Activated CD4-positive, alpha-beta T cell treated with anti-CD3 and anti-CD28 coated beads for 24 hours (primary cell): ENCODE measurements around the gene TGM3.

Source experiments
- DNase-seq, 2 donors: peaks; one replicate each; pipeline ENCODE4 v3.0.0-alpha.2; 2020; ENCODE audit warnings: low read depth in 2 of 2

TGM3 gene

GRCh38 chr20:2283706-2284423 lies 11.9 kb upstream of the TGM3 start:
- no peak for DNase-seq

GRCh38 chr20:2285193-2285592 lies 10.6 kb upstream of the TGM3 start:
- DNase-seq: no peak

DNA sequence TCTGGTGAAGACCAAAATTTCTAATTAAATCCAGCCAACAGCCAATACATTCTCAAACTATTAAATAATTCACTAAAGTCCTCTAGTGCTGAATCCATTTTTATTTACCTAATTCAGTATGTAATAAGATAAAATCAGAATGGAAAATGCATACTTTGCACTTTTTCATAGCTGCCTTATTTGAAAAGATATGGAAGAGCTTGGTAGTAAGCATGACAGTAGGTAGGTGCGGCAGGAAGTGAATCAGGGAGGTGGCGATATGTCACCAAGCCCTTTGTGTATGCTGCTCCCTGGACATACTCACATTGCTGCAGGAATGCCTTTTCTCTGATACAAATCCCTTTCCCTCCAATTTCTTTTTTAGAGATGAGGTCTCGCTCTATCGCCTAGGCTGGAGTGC lies 10.2 kb upstream of the TGM3 start:
- DNase-seq: no peak

DNA sequence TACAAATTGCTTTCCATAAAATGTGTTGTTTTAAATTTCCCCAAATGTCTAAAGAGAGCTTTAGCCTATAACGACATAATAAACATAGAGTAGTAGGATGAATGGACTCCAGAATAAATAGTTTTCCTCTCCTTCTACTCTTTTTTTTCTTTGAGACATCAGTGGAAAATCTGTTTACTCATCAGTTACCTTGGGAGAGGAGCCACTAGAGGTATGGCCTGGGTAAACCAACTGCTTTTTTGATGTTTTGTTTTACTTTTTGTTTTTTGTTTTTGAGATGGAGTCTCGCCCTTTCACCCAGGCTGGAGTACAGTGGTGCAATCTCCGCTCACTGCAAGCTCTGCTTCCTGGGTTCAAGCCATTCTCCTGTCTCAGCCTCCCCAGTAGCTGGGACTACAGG lies 8.3 kb upstream of the TGM3 start:
- no peak for DNase-seq

DNA sequence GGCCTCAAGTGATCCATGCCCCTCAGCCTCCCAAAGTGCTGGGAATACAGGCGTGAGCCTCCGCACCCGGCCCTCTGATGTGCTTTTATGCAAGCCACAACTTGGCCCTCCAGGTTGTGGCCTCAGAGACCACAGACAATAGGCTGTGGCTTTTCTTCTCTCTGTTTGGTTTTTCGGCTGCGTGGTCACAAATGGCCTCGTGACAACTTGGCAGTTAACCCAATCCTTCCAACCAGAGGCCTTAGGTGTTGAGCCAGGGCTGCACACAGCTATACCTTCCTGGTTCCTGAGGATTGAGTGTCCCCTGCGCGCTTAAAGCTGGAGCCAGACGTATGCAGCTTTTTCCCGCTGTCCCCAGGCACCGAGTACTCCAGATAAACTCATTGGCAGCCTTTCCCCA lies 6.3 kb upstream of the TGM3 start:
- no peak for DNase-seq

- no peak for DNase-seq
Measured at GRCh38 chr20:2290486-2290885, 5.3 kb upstream of the TGM3 start.

GRCh38 chr20:2292416-2293110 lies 3.2 kb upstream of the TGM3 start:
- DNase-seq: no peak

- no peak for DNase-seq
Measured at GRCh38 chr20:2293486-2293885, 2.3 kb upstream of the TGM3 start.

- DNase-seq: no peak
Measured at GRCh38 chr20:2293971-2294370, 1.8 kb upstream of the TGM3 start.

DNA sequence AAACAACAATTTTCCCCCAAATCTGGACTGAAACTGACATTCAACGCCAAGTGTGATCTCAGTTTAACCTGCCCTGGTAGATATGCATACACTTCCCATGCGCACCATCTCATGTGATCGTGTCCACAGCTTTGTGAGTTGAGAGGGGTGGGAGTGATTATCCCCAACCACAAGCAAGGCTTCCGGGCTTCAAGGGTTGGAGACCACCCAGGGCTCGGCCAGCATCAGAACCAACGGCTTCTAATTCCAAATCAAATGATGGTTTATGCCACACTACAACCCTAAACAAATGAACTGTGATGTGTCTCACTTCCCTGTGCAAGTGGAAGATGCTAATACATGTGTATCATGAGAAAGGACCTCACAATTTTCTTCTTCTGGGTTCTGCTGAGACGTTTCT lies 515 bp upstream of the TGM3 start:
- no peak for DNase-seq

GRCh38 chr20:2296524-2297356 lies 939 bp downstream of the TGM3 start:
- DNase-seq: no peak

GRCh38 chr20:2297357-2297728 lies 1.5 kb downstream of the TGM3 start:
- no peak for DNase-seq

GRCh38 chr20:2298116-2298515 lies 2.3 kb downstream of the TGM3 start:
- no peak for DNase-seq

- no peak for DNase-seq
Measured at GRCh38 chr20:2298701-2299100, 2.9 kb downstream of the TGM3 start.

DNA sequence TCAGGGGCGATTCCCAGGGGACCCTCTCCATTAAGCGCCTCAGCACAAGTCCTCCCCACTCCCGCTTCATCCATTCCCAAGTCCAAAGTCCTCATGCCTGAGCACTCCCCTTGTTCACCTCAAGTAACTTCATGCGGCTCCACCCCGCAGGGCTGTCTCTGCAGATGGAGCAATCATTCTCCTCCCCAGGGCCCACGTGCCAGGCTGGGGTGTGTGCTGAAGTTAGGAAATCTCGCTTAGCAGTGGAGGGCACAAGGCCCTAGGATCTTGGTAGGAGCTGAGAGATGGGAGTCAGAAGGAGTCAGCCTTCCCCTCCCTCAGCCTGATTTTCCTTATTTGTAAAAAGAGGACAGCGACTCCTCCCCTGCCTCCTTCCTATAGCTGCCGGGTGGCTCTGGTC lies 3.5 kb downstream of the TGM3 start:
- no peak for DNase-seq

- no peak for DNase-seq
Measured at GRCh38 chr20:2300002-2300401, 4.2 kb downstream of the TGM3 start.

DNA sequence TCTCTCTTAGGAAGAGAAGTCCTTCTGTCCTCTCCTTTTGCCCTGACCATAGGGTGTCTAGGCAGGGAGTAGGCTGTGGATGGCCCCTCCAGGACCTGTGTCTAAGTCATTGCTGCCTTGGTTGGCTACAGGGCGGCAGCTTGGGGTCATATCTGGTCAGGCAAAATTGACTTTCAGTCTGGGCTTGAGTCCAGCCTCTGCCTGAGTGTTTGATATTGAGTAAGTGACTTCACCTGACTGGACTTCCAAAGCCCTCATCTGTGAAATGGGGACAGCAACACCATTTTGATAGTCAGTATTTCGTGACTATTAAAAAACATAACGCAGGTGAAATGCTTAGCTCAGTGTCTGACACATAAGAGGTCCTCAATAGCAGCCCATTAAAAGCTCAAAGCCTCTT lies 4.6 kb downstream of the TGM3 start:
- no peak for DNase-seq

GRCh38 chr20:2301164-2301622 lies 5.4 kb downstream of the TGM3 start:
- DNase-seq: no peak

DNA sequence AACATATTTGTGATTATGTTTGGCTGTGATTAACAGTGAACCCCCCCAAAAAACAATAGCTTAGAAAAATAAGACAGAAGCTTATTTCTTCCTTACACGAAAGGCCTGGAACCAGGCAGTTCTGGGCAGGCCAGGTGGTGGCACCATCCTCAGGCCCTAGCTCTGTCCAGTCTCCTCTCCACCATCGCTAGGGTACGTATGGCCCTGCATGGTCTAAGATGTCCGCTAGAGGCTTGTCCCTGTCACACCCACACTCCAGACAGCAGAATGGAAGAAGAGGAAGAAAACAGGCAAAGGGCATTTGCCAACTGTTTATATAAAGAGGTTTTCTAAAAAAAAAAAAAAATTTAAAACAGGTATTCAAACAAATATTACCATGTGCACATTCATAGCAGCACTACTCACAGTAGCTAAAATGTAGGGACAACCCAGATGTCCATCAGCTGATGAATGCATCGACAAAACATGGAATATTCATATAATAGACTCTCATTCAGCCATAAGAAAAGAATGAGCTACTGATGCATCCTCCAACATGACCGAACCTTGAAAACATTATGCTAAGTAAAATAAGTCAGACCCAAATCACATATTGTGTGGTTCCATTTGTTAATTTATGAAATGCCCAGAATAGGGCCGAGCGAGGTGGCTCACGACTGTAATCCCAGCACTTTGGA lies 6.7 kb downstream of the TGM3 start:
- no peak for DNase-seq

GRCh38 chr20:2303673-2304072 lies 7.9 kb downstream of the TGM3 start:
- no peak for DNase-seq

DNA sequence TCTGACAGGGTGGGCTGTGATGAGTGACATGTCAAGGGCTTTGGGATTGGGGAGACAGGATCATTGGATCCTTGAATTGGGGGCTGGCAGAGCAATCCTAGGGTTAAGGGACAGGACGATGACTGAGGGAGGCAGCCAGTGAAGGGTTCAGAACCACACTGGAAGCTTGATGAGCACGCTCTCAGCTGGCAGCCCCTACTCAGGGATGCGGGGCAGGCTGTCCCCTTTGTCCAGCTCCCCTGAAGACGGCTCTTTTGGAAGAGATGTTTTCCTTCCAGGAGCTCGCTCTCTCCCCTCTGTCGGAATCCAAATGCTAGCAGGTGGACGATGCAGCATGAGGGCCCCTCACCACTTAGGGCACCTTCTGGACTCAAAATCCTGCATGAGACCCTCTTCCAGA lies 8.4 kb downstream of the TGM3 start:
- no peak for DNase-seq

- no peak for DNase-seq
Measured at GRCh38 chr20:2305029-2305428, 9.2 kb downstream of the TGM3 start.
